Body of pancreas (tissue), 4 donors: Measurements from ENCODE around the gene DKK3. TPM values are rescaled to one million over a fixed set of nuclear protein-coding genes. Genes with fewer than 3 reads are reported as not detected.

Source experiments
- ATAC-seq: fragments of 150-250 bp; one replicate; pipeline ENCODE4 v1.9.1; 2016
- DNase-seq, 4 donors: peaks; one replicate each; pipeline ENCODE4 v3.0.0-alpha.2; 2019
- H3K27ac ChIP-seq, 4 donors: fragments of 200-600 bp; sonication (generic); 1 replicate in 3 of 4; 2 replicates in 1 of 4; pipeline versions ENCODE4 v1.5.1 to v1.6.1; 2016 to 2019; ENCODE audit warnings: mild to moderate bottlenecking in 1 of 4, mixed read lengths in 1 of 4, moderate library complexity in 1 of 4
- H3K27me3 ChIP-seq, 2 donors: fragments of 200-600 bp; sonication (generic); one replicate each; pipeline ENCODE4 v1.6.0; 2016; ENCODE audit warnings: mild to moderate bottlenecking in 1 of 2
- H3K36me3 ChIP-seq, 2 donors: fragments of 200-600 bp; sonication (generic); replicated peaks in 1 of 2; 2 replicates each; pipeline ENCODE4 v1.5.1; 2016; ENCODE audit warnings: low read depth in 2 of 2; ENCODE audit not compliant: insufficient read depth in 1 of 2
- H3K4me1 ChIP-seq: fragments of 200-600 bp; sonication (generic); one replicate; pipeline ENCODE4 v1.6.0; 2016
- H3K4me3 ChIP-seq, 2 donors: fragments of 200-600 bp; sonication (generic); 1 replicate in 1 of 2; 2 replicates in 1 of 2; pipeline ENCODE4 v1.5.1; 2016 to 2019
- H3K9me3 ChIP-seq, 3 donors: fragments of 200-600 bp; sonication (generic); 1 replicate in 2 of 3; 2 replicates in 1 of 3; pipeline ENCODE4 v1.5.1; 2016
- POLR2A ChIP-seq, 3 donors: fragments of 450-650 bp; IDR thresholded peaks; one replicate each; pipeline ENCODE4 v1.6.1; 2016; ENCODE audit warnings: antibody characterized with exemption in 3 of 3, mild to moderate bottlenecking in 2 of 3
- whole genome bisulfite sequencing, 2 donors: methylation state at CpG; one replicate each; pipeline ENCODE4 v1.1.5; 2017; 5-methylcytosine and 5-hydroxymethylcytosine counted together
- intact Hi-C: fragments of 100-400 bp; cut with DNase I; formaldehyde crosslinking; loops from one replicate; pipeline ENCODE4 v1.15.1; 2023
- total RNA-seq, 2 donors: library from RNA; depleted of rRNA; stranded (reverse); fragments of >200 nt; gene quantifications; one replicate each; pipeline ENCODE4 v1.1.0, GENCODE V29; 2016
- TF ChIP-seq, protein P1 (sequence below), 7 experiments: fragments of 450-650 bp in 4 of 7; fragments of 200-600 bp in 3 of 7; sonication (generic) in 3 of 7; IDR thresholded peaks; one replicate each; pipeline ENCODE4 v1.5.1; 2016 to 2019; ENCODE audit warnings: antibody characterized with exemption in 7 of 7

Gene DKK3
- total RNA-seq, 2 donors from 2014 or later: 14.5 to 25.9 TPM

DNA sequence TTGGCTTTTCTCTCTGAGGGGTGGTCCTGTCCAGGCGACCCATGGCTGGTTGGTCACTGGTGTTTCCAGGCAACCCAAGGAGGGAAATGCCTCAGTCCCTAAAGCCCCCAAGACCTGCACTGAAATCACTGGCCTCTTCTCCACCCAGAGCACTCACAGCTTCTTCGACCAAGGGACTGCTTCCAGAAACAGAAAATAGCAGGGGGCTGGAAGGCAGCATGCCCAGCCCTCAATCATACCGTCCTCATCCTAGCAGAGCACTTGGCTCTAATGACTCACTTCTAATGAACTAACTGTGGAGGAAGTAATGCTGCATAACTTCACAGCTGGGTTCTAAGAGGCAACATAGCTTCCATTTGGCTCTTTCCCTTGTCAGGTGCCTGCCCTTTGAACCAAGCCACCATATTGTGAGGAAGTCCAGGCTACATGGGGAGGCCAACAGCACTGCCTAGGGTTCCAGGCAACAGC lies 27.6 kb downstream of the DKK3 start:
- H3K27ac ChIP-seq: no peak overlapping the region
- DNase-seq (no peak), ATAC-seq (no peak)
- H3K4me1 ChIP-seq: peaks cover 27% of the 10 kb centered on the region
- WGBS, 2 donors: 83 to 100% methylated on average over 3 of the region's 3 CpGs
- no peaks in the 10 kb centered on the region for H3K36me3 ChIP-seq
- no peak overlapping the region for H3K4me3 ChIP-seq
- no peaks in the 10 kb centered on the region for H3K27me3 ChIP-seq
- no peaks in the 10 kb centered on the region for H3K9me3 ChIP-seq
- intact Hi-C loops: no loop called here
- no peak for TF ChIP-seq POLR2A (IDR thresholded peaks at IDR 0.05)
- TF ChIP-seq, protein P1, sequence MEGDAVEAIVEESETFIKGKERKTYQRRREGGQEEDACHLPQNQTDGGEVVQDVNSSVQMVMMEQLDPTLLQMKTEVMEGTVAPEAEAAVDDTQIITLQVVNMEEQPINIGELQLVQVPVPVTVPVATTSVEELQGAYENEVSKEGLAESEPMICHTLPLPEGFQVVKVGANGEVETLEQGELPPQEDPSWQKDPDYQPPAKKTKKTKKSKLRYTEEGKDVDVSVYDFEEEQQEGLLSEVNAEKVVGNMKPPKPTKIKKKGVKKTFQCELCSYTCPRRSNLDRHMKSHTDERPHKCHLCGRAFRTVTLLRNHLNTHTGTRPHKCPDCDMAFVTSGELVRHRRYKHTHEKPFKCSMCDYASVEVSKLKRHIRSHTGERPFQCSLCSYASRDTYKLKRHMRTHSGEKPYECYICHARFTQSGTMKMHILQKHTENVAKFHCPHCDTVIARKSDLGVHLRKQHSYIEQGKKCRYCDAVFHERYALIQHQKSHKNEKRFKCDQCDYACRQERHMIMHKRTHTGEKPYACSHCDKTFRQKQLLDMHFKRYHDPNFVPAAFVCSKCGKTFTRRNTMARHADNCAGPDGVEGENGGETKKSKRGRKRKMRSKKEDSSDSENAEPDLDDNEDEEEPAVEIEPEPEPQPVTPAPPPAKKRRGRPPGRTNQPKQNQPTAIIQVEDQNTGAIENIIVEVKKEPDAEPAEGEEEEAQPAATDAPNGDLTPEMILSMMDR (IDR thresholded peaks at IDR 0.05): no peak

DNA sequence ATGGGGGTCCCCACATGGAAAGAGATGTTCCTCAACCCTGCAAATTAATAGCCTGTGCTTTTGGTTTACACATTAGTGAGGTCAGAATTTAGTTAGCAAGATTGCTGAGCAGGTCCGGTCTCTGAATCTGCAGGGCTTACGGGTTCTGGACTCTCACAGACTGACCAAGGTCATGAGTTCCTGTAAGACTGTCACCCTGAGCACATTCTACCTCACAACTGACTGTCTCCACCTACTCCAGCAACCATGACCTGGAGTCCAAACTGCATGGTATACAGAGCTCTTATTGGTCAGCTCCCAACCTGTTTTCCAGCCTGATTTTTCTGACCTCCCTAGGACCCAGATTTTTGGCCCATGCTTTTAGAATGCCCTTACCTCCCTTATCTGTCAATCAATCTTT lies 28.2 kb downstream of the DKK3 start:
- H3K36me3 ChIP-seq: no peaks in the 10 kb centered on the region
- H3K9me3 ChIP-seq: no peaks in the 10 kb centered on the region
- intact Hi-C loops: no loop called here
- no peak overlapping the region for H3K4me3 ChIP-seq
- H3K4me1 ChIP-seq: peaks cover 27% of the 10 kb centered on the region
- no peak overlapping the region for H3K27ac ChIP-seq
- no peaks in the 10 kb centered on the region for H3K27me3 ChIP-seq
- ATAC-seq: no peak
- no peak for DNase-seq
- 66 to 81% methylated on average over 2 of the region's 2 CpGs for WGBS, 2 donors
- no peak for TF ChIP-seq POLR2A (IDR thresholded peaks at IDR 0.05)

DNA sequence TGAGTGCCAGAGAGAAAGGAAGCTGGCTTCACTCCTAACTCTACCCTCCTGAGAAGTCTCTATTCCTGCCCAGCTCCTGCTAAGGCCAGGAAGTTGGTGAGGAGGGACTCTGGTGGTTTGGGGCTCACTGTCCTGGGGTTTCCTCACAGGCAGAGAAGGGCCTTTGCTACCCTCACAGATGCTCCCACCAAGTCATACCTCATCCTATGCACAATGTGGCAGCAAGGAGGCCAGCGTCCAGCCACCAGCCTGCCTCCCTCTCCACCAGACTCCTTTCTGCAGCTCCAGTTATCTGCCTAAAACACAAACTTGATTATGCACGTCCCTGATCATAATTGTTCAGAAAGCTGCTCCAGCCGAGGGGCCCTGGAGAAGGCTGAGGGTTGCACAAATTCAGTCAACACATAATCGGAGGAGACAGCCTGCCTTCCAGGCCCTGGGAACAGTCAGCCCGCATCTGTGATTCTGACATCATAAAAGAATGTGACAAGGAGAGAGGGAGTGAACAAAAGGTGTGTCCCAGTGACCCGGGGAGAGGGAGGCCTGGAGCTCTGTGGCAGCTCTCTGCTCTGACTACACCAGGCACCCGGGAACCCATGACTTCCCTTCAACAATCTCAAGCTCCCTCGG lies 28.8 kb downstream of the DKK3 start:
- TF ChIP-seq POLR2A (IDR thresholded peaks at IDR 0.05): no peak
- TF ChIP-seq, protein P1 (IDR thresholded peaks at IDR 0.05): no peak
- Histone ChIP-seq H3K27ac (peak overlapping the region in 3 of 4 donors; percentile 22 to 37 (median 27)), H3K27me3 (no peaks in the 10 kb centered on the region), H3K4me1 (peaks cover 27% of the 10 kb centered on the region), H3K9me3 (no peaks in the 10 kb centered on the region), H3K36me3 (no peaks in the 10 kb centered on the region), H3K4me3 (no peak overlapping the region)
- ATAC-seq (peak; percentile 40), DNase-seq (peak in 2 of 4 donors; percentile 29 to 38)
- 61 to 63% methylated on average over 8 of the region's 8 CpGs for WGBS, 2 donors
- intact Hi-C loops: no loop called here

DNA sequence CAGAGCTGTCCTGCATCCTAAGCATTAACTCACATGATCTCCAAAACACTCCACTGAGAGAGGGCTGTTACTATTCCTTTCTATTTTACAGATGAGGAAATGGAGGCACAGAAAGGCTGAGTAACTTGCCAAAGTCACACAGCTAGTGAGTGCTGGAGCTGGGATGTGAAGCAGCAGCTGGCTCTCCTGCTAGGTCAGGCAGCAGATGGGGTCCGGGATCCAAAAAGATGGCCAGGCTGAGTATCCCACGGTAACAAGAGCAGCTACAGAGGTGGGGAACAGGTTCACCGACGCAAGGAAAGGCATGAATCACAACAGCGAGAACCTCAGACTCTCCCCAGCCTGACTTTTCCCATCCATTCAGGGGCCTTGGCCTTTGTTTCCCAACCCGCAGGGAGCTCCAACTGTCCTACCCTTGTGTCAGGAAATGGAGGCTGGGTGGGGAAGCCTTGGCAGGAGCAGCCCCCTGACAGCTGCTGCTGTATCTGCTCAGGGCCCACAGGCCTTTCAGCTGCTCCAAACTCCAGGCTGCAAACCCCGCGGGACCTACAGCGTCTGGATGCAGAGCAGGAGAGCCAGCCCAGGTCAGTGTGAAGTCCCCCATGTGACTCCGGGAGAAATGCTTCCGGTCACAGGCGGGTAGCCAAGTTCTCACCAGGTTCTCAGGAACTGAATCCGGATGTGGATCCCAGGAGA lies 29.5 kb downstream of the DKK3 start:
- H3K4me3 ChIP-seq: no peak overlapping the region
- no peaks in the 10 kb centered on the region for H3K9me3 ChIP-seq
- TF ChIP-seq, protein P1 (IDR thresholded peaks at IDR 0.05): no peak
- TF ChIP-seq POLR2A (IDR thresholded peaks at IDR 0.05): no peak
- 62 to 90% methylated on average over 6 to 13 of the region's 13 CpGs for WGBS, 2 donors
- H3K4me1 ChIP-seq: peaks cover 29% of the 10 kb centered on the region
- peak; percentile 40 to 65 (median 54) for DNase-seq
- ATAC-seq: peak; percentile 52
- H3K36me3 ChIP-seq: no peaks in the 10 kb centered on the region
- no peaks in the 10 kb centered on the region for H3K27me3 ChIP-seq
- intact Hi-C loops: no loop called here
- peak overlapping the region in 3 of 4 donors; percentile 14 to 37 (median 27) for H3K27ac ChIP-seq

DNA sequence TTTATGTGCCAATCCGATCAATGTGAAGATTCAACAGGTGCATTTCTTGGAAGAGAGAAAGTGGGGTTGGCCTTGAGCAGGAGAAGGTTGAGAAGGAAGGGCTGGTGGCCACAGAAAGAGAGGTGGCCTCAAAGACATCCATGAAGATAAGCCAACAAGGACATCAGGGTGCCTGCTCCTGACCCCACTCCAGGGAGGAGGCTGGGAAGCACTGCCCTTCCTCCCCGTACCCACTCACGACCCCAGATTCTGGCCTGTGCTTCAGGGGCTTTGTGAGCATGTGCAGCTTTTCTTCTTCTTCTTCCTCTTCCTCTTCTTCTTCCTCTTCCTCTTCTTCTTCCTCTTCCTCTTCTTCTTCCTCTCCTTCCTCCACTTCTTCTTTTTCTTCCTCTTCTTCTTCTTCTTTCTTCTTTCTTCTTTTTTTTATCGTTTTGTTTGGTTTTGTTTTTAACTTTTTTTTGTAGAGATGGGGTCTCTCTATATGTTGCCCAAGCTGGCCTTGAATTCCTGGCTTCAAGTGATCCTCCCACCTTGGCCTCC lies 30.3 kb downstream of the DKK3 start:
- Histone ChIP-seq H3K4me3 (no peak overlapping the region), H3K9me3 (no peaks in the 10 kb centered on the region), H3K36me3 (no peaks in the 10 kb centered on the region), H3K27ac (peak overlapping the region in 1 of 4 donors; percentile 2), H3K4me1 (peaks cover 37% of the 10 kb centered on the region), H3K27me3 (no peaks in the 10 kb centered on the region)
- 79 to 82% methylated on average over 4 of the region's 4 CpGs for WGBS, 2 donors
- intact Hi-C loops: no loop called here
- TF ChIP-seq, protein P1 (IDR thresholded peaks at IDR 0.05): no peak
- no peak for DNase-seq
- ATAC-seq: no peak
